Activated CD4-positive, alpha-beta T cell treated with anti-CD3 and anti-CD28 coated beads, Interleukin-2, amount 50 U/mL, for 24 hours (primary cell): ENCODE measurements around the gene MITF.

Experiments
- DNase-seq, 2 donors: peaks; one replicate each; pipeline ENCODE4 v3.0.0-alpha.2; 2020; ENCODE audit warnings: low read depth in 1 of 2, low spot score in 1 of 2

Gene MITF

GRCh38 chr3:69739204-69740102 lies at the start of gene MITF:
MITF (plus strand) TSS chr3:69739464; CDS start chr3:69739598, 134 bp downstream.
- no peak for DNase-seq

- DNase-seq = no peak
Observed at GRCh38 chr3:69691860-69692259, 47.4 kb upstream of the MITF start.

- no peak for DNase-seq
Observed at GRCh38 chr3:69692761-69693160, 46.5 kb upstream of the MITF start.

GRCh38 chr3:69695443-69695842 lies 43.8 kb upstream of the MITF start:
- no peak for DNase-seq

GRCh38 chr3:69695933-69696332 lies 43.3 kb upstream of the MITF start:
- no peak for DNase-seq

- no peak for DNase-seq
Observed at GRCh38 chr3:69696367-69696766, 42.9 kb upstream of the MITF start.

GRCh38 chr3:69697381-69697780 lies 41.9 kb upstream of the MITF start:
- DNase-seq = no peak

GRCh38 chr3:69698728-69699127 lies 40.5 kb upstream of the MITF start:
- DNase-seq = no peak

GRCh38 chr3:69699183-69699582 lies 40.1 kb upstream of the MITF start:
- DNase-seq = no peak

GRCh38 chr3:69700949-69701348 lies 38.3 kb upstream of the MITF start:
- DNase-seq = no peak

- no peak for DNase-seq
Observed at GRCh38 chr3:69710153-69710977, 28.9 kb upstream of the MITF start.

- DNase-seq = no peak
Observed at GRCh38 chr3:69712269-69712668, 27.0 kb upstream of the MITF start.

- DNase-seq = no peak
Observed at GRCh38 chr3:69712933-69713332, 26.3 kb upstream of the MITF start.

GRCh38 chr3:69715204-69715603 lies 24.1 kb upstream of the MITF start:
- no peak for DNase-seq

- DNase-seq = no peak
Observed at GRCh38 chr3:69716119-69716518, 23.1 kb upstream of the MITF start.

GRCh38 chr3:69718866-69719586 lies 20.2 kb upstream of the MITF start:
- no peak for DNase-seq

- DNase-seq = no peak
Observed at GRCh38 chr3:69719587-69720122, 19.6 kb upstream of the MITF start.

GRCh38 chr3:69720824-69721223 lies 18.4 kb upstream of the MITF start:
- DNase-seq = no peak

GRCh38 chr3:69723389-69723788 lies 15.9 kb upstream of the MITF start:
- no peak for DNase-seq

GRCh38 chr3:69724722-69725435 lies 14.4 kb upstream of the MITF start:
- DNase-seq = no peak
